ENCODE measurements around the gene MYL2. TPM values are rescaled to one million over a fixed set of nuclear protein-coding genes. Genes with fewer than 3 reads are reported as not detected.
"Not testable (repeated sequence)": the region's sequence is repeated elsewhere in the genome, so short reads cannot be mapped to it uniquely, and the experiment has no call there.

MYL2 gene
- total RNA-seq, result 0.26 TPM in 1 of 2 replicates, not detected in the other

- no peak for DNase-seq (ENCODE audit: low read depth in 2 of 2)
These were observed at the start of gene MYL2 for GRCh38 chr12:110920324-110920910. Gene MYL2, minus strand, starts transcription at chr12:110920579. Its CDS starts 50 bp downstream, at chr12:110920529.

DNA sequence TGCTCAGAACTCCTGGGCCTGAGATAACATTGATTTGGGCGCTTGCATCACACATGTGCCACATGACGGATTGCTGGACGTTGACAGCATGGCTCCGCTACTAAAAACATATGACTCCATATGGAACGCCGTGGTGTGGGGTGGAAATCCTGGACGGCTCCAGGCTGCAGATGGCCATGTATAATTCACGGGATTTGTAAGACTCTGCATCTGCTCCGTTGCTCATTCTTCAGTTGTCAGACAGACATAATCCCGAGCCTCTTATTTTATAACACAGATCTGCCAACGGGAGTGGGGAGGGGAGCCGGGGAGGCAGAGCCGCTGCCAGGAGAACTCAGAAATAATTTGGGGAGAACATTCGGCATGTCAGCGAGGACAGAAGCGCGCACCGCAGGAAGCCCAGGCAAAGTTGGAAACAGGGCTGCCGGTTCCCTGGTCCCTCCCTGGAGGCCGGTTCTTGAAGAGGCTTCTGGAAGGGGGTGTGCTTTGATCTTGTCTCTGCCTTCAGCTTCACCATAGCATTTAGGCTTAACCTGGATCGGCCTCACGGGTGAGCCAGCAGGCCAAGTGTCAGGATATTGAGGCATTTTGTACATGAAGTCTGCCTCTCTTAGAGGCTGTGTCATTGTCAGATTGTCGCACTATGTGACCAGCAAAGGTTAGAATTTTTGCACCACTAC is 45.8 kb upstream of the MYL2 start:
- DNase-seq (ENCODE audit: low read depth in 2 of 2), result no peak

DNA sequence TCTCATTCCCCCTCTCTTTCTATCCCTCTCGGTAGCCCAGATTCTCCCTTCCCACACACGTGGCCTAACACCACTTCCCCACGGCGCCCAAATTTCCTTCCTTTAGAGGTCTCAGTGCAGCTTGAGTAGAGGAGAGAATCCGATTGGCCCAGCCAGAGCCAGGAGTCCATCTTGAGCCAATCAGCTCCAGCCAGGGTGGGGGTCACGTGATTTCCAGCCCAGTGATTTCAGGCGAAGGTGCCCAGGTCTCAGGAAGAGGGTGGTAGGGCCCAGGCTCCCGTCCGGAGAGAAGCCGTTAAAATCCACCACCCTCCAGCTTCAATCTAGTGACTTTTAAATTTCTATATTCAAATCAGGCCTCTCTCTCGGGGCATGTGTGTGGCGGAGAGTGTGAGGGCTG is 45.2 kb upstream of the MYL2 start:
- no peak for DNase-seq (ENCODE audit: low read depth in 2 of 2)

GRCh38 chr12:110960795-110961194 is 40.4 kb upstream of the MYL2 start:
- DNase-seq (ENCODE audit: low read depth in 2 of 2), result no peak

DNA sequence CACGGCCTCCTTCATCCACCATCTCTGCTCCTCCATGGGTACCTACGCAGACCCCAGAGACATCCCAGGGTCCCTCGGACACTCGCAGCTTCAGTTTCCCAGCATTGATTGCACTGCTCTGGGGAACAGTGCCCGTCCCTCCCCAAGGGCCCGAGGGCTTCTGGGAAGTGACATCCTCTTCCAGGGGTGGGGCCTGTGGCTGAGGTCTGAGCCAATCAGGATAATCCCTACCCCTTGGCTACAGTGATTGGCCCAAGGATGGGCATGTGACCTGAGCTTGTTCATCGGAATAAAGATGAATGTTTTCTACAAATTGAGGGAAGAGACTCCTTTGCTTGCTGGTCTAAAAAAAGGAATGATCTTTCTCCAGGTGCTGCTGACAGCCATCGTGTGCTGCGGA is 37.3 kb upstream of the MYL2 start:
- DNase-seq (ENCODE audit: low read depth in 2 of 2), result no peak

DNA sequence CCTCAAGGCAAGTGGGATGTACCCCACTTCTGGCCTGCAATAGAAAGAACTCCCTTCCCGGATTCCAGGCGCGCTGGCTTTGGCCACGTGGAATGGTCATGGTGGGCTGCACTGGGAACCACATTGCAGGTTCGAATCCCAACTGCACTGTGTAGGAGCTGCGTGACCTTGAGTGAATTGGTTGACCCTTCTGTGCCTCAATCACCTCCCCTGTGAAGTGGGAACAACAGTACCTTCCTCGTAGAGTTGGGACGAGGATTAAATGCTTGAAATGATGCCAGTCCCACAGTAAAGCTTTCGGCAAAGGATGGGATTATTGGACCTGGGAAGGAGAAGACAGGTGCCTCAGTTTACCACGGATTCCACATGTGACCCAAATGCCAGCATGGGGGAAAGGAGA is 36.8 kb upstream of the MYL2 start:
- DNase-seq (ENCODE audit: low read depth in 2 of 2), result no peak

- not testable (repeated sequence) for DNase-seq (ENCODE audit: low read depth in 2 of 2)
These were observed 30.5 kb upstream of the MYL2 start for GRCh38 chr12:110950867-110951266.

GRCh38 chr12:110950466-110950865 is 30.1 kb upstream of the MYL2 start:
- not testable (repeated sequence) for DNase-seq (ENCODE audit: low read depth in 2 of 2)

DNA sequence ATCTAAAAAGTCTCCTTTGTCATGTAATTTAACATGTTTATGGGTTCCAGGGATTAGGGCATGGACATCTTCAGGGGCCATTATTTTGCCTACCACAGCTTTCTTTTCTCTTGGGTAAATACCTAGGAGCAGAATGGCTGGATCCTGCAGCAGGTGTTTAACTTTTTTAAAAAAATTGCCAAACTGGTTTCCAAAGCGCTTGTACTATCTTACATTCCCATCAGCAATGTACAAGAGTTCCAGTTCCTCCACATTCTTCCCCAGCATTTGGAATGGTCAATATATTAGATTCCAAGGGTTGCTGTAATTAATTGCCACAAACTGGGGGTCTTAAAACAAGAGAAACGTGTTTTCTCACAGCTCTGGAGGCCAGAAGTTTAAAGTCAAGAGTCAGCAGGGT is 27.7 kb upstream of the MYL2 start:
- DNase-seq (ENCODE audit: low read depth in 2 of 2), result no peak

DNA sequence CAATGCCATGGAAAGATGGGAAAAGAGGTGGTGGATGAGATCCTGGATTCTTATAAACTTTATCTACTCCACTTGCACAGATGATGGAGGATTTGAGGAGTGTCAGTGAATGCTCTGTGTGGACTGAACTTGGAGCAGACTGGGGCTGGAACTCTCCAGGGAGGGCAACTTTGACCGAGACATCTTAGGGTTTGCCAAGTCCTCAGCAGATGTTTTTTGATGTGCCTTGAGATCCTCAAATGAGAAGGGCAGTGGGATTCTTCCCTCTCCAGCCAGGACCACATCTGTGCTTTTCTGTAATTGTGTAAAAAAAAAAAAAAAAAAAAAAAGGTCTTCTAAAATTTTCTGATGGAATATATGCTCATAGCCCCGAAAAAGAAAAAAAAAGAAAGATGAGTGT is 23.0 kb upstream of the MYL2 start:
- no peak for DNase-seq (ENCODE audit: low read depth in 2 of 2)

DNA sequence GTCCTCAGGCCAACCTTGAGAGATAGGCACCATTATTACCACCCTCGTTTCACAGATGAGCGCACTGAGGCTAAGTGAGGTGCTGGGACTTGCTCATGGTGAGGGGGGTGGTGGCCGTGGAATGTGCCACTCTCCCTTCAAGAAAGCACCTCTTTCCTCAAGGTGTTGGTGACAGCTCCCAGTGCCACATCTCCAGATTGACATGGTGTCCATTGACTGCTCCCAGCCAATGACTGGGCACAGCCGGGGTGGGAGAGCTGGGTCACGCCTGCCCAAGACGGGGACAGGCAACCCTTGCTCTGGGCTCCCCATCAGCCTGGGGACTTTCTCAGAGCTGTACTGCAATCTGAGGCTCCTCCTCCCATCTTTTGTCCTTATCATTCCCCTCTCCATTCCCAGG is 21.0 kb upstream of the MYL2 start:
- DNase-seq (ENCODE audit: low read depth in 2 of 2), result no peak

GRCh38 chr12:110940933-110941332 is 20.6 kb upstream of the MYL2 start:
- no peak for DNase-seq (ENCODE audit: low read depth in 2 of 2)

GRCh38 chr12:110940296-110940695 is 19.9 kb upstream of the MYL2 start:
- no peak for DNase-seq (ENCODE audit: low read depth in 2 of 2)

GRCh38 chr12:110937104-110937641 is 16.8 kb upstream of the MYL2 start:
- DNase-seq (ENCODE audit: low read depth in 2 of 2), result peak; percentile 20 to 46

- no peak for DNase-seq (ENCODE audit: low read depth in 2 of 2)
These were observed 16.2 kb upstream of the MYL2 start for GRCh38 chr12:110936367-110937103.

DNA sequence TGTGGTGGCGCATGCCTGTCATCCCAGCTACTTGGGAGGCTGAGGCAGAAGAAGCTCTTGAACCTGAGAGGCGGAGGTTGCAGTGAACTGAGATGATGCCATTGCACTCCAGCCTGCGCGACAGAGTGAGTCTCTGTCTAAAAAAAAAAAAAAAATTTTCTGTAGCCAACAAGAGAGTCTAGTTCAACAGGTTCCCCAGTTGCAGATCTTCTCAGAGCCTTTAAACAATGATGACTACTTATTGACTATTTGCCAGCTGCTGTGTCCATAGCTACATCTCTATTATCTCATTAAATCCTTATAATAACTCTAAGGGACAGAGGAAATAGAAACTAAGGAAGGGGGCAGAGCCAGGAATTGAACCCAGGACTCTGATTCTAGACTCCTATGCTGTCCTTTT is 15.2 kb upstream of the MYL2 start:
- no peak for DNase-seq (ENCODE audit: low read depth in 2 of 2)

DNA sequence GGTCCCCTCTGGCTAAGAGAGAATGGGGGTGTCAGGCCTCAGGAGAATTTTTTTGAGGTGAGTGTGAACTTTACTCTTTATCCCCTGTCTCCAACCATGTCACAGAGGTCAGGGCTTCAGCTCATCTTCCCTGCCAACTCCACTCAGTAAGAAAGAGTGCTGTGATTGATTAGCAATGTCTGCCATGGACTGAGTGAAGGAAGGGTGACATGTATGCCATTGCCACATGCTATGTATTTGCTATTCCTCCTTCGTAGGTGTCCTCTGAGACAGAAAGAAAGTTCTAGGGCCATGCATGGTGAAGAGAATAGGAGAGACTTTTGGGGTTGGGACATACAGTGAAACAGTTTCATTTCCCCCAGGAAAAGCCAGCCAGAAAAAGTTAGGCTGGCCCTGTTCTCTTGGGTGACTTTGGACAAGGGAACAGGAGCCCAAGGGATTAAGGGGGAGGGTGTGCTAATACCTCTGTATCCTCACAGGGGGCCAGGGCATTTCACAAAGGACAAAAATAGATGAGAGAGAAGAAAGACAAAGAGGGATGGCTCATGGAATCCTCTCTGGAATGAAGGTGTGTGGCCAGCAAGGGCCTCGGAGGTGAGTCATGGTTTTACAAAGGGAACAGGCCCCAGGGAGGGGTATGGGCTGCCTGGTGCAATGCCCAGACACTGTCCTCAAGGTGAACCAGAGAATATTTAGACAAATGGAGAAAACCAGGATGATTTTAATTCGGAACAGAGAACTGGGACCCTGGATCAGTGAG is 13.9 kb upstream of the MYL2 start:
- DNase-seq (ENCODE audit: low read depth in 2 of 2), result no peak

GRCh38 chr12:110933326-110933974 is 13.1 kb upstream of the MYL2 start:
- DNase-seq (ENCODE audit: low read depth in 2 of 2), result no peak

DNA sequence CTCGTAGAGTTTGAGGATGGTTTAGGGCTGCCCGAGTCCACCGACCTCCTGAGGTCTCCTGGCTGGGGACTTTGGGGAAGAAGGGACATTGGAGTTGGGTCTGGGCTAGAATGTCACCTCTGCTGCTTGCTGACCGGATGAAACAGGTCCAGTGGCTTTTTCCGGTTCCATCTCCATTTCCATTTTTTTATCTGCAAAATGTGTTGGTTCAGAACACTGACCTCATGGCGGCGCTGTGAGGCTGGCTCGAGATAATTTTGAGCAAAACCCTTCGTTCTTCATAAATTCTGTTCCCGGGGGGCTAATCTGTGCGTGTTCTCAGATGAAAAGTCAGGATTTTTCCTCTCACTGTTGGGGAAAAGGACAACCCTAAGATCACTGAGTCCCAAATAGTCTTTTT is 11.7 kb upstream of the MYL2 start:
- peak in 1 of 2 donors; percentile 12 for DNase-seq (ENCODE audit: low read depth in 2 of 2)

GRCh38 chr12:110931315-110931728 is 10.9 kb upstream of the MYL2 start:
- DNase-seq (ENCODE audit: low read depth in 2 of 2), result no peak
